Endothelial cell (in vitro differentiated cells): Measurements from ENCODE around the gene PTPN4. TPM values are rescaled to one million over a fixed set of nuclear protein-coding genes. Genes with fewer than 3 reads are reported as not detected.

Experiments
- DNase-seq: peaks from one replicate; pipeline ENCODE4 v3.0.0; 2021; ENCODE audit warnings: low spot score
- H3K27ac Mint-ChIP-seq: one replicate; pipeline ENCODE4 v1.8.0; 2021; ENCODE audit warnings: mixed read lengths, inconsistent platforms; ENCODE audit not compliant: unreplicated experiment
- H3K27me3 Mint-ChIP-seq: one replicate; pipeline ENCODE4 v1.8.0; 2021; ENCODE audit warnings: mild to moderate bottlenecking, moderate library complexity, mixed read lengths, inconsistent platforms; ENCODE audit not compliant: unreplicated experiment
- H3K36me3 Mint-ChIP-seq: one replicate; pipeline ENCODE4 v1.8.0; 2021; ENCODE audit warnings: mild to moderate bottlenecking, low read depth, mixed read lengths, inconsistent platforms; ENCODE audit not compliant: unreplicated experiment
- H3K4me1 Mint-ChIP-seq: one replicate; pipeline ENCODE4 v1.8.0; 2021; ENCODE audit warnings: mild to moderate bottlenecking, mixed read lengths, inconsistent platforms; ENCODE audit not compliant: unreplicated experiment
- H3K4me3 Mint-ChIP-seq: one replicate; pipeline ENCODE4 v1.8.0; 2021; ENCODE audit warnings: mild to moderate bottlenecking, mixed read lengths, inconsistent platforms; ENCODE audit not compliant: unreplicated experiment
- H3K9me3 Mint-ChIP-seq: one replicate; pipeline ENCODE4 v1.8.0; 2021; ENCODE audit warnings: mixed read lengths, inconsistent platforms; ENCODE audit not compliant: unreplicated experiment
- CTCF ChIP-seq: fragments of 200-600 bp; sonication (generic); IDR thresholded peaks from one replicate; pipeline ENCODE4 v1.5.0; 2021; ENCODE audit warnings: antibody characterized with exemption; ENCODE audit not compliant: unreplicated experiment
- total RNA-seq: library from RNA; stranded (reverse); fragmentation: NEBNext Ultra II Directional; extraction: Animal tissue kit (Norgen Biotek cat#: 25700); gene quantifications from one replicate; pipeline ENCODE4 v1.2.1, GENCODE V29; 2021; ENCODE audit not compliant: unreplicated experiment

PTPN4 gene
- total RNA-seq, 1 donor from 2014 or later, result 51.0 TPM

GRCh38 chr2:119940856-119941255 is 181.1 kb downstream of the PTPN4 start:
- no peak for TF ChIP-seq CTCF
- Mint-ChIP-seq H3K4me3 (no peak overlapping the region), H3K27ac (no peak overlapping the region), H3K9me3 (no peaks in the 10 kb centered on the region), H3K36me3 (peaks cover 11% of the 10 kb centered on the region), H3K4me1 (no peaks in the 10 kb centered on the region), H3K27me3 (no peaks in the 10 kb centered on the region)
- no peak for DNase-seq

GRCh38 chr2:119941388-119941787 is 181.7 kb downstream of the PTPN4 start:
- no peaks in the 10 kb centered on the region for H3K4me1 Mint-ChIP-seq
- H3K9me3 Mint-ChIP-seq, result no peaks in the 10 kb centered on the region
- H3K27me3 Mint-ChIP-seq, result no peaks in the 10 kb centered on the region
- H3K27ac Mint-ChIP-seq, result no peak overlapping the region
- TF ChIP-seq CTCF, result no peak
- DNase-seq, result no peak
- peaks cover 9% of the 10 kb centered on the region for H3K36me3 Mint-ChIP-seq
- no peak overlapping the region for H3K4me3 Mint-ChIP-seq

- Mint-ChIP-seq H3K4me1 (no peaks in the 10 kb centered on the region), H3K9me3 (no peaks in the 10 kb centered on the region), H3K27ac (no peak overlapping the region), H3K4me3 (no peak overlapping the region), H3K27me3 (no peaks in the 10 kb centered on the region), H3K36me3 (peaks cover 3% of the 10 kb centered on the region)
- no peak for TF ChIP-seq CTCF
- DNase-seq, result no peak
These were observed 182.3 kb downstream of the PTPN4 start for GRCh38 chr2:119941981-119942513.

- no peaks in the 10 kb centered on the region for H3K4me1 Mint-ChIP-seq
- no peaks in the 10 kb centered on the region for H3K9me3 Mint-ChIP-seq
- no peak overlapping the region for H3K4me3 Mint-ChIP-seq
- TF ChIP-seq CTCF, result no peak
- H3K27ac Mint-ChIP-seq, result no peak overlapping the region
- DNase-seq, result no peak
- H3K27me3 Mint-ChIP-seq, result no peaks in the 10 kb centered on the region
- H3K36me3 Mint-ChIP-seq, result peaks cover 3% of the 10 kb centered on the region
These were observed 183.3 kb downstream of the PTPN4 start for GRCh38 chr2:119943058-119943457.

GRCh38 chr2:119947535-119947934 is 187.8 kb downstream of the PTPN4 start:
- Mint-ChIP-seq H3K9me3 (no peaks in the 10 kb centered on the region), H3K27me3 (no peaks in the 10 kb centered on the region), H3K36me3 (peaks cover under 1% of the 10 kb centered on the region), H3K27ac (no peak overlapping the region), H3K4me1 (no peaks in the 10 kb centered on the region), H3K4me3 (no peak overlapping the region)
- TF ChIP-seq CTCF, result no peak
- no peak for DNase-seq
